NCI-H1048 (cell line): ENCODE data around the gene KRT77.
"Not testable (repeated sequence)": the region's sequence is repeated elsewhere in the genome, so short reads cannot be mapped to it uniquely, and the experiment has no call there.

Experiments used
- DNase-seq: peaks from one replicate; lab custom pipeline; 2025; lab: John Stamatoyannopoulos, UW

Gene KRT77

DNA sequence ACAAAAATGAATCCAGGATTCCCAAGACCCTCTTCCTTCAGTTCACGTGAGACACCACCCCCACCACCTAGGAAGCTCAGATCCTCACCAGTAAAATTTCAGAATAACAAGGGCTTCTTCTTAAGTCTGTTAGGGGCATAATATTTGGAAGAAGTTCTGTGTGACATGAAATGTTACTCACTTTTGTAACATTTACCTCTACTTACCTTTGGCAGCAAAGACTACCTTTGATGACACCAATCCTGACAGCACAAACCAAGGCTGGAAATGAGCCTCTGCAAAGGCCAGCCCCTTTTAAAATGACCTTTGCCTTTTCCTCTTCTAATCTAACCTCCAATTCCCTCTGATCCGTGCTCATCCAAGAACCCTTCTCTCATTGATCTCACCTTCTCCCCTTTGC is 19.4 kb upstream of the KRT77 start:
- DNase-seq, result no peak

DNA sequence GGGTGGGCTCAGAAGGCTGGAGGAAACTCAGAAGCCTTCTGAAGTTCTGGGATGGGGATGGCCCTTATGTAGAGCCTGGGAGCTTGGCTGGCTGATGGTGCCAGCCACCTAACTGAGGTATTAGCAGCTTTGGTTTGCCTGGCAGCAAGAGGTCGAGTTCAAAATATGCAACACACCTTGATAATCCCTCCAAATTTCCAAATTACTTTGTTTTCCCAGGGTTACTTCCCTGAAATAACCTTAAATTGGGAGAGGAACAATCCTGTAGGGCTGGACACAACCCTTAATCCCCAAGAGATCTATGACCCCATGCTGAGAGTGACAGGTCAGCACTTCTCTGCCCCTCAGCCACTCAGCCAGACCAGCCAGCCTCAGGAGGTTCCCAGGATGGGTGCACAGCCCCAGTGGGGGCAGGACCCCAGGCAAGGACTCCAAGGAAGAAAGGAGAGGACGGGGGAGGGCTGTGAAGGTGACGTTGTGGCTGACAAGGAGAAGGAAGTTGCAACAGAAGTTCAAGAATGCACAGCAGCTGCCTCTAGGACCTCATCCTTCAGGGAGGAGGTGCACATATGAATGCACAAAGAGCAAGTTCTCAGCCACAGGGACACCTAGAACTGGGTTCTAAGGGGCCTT is 18.6 kb upstream of the KRT77 start:
- DNase-seq, result no peak

GRCh38 chr12:52720365-52720886 is 17.1 kb upstream of the KRT77 start:
- no peak for DNase-seq

GRCh38 chr12:52716061-52716460 is 12.7 kb upstream of the KRT77 start:
- DNase-seq, result no peak

- no peak for DNase-seq
Observed at GRCh38 chr12:52715416-52715815, 12.1 kb upstream of the KRT77 start.

DNA sequence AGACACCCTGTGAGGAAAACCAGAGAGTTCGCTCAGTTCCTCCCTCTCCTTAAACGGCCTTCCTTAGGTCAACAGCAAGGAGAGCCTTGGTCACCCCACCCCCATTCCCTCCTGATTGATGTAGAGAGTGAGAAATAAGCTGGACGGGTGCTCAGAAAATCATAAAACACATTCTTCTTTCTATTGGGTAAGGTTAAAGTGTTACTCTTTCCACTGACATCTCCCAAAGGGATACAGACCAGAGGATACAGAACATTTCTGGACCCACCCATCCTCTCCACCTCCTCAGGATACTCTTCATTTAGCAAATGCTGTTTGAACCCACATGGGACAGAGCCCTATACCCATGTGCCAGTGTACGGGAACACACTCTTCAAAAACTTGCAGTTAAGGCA is 11.6 kb upstream of the KRT77 start:
- no peak for DNase-seq

- no peak for DNase-seq
Observed at GRCh38 chr12:52713960-52714886, 10.9 kb upstream of the KRT77 start.

GRCh38 chr12:52712122-52712521 is 8.8 kb upstream of the KRT77 start:
- not testable (repeated sequence) for DNase-seq

DNA sequence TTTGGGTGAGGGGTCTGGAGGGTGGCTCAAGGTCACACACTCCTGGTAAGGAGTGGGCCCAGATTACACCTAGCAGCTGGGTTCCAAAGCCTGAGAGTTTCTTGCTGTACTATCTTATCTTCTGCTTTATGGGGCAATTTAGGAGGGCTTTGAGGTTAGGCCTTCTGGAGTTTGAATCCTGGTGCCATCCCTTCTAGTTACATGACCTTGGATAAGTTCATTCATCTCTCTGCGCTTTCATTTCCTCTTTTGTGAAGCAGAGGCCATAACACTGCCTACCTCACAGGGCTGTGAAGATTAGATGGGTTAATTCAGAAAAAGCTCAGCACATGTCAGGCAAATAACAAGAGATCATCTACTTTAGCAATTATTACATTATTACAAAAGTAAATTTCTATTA is 7.4 kb upstream of the KRT77 start:
- no peak for DNase-seq

DNA sequence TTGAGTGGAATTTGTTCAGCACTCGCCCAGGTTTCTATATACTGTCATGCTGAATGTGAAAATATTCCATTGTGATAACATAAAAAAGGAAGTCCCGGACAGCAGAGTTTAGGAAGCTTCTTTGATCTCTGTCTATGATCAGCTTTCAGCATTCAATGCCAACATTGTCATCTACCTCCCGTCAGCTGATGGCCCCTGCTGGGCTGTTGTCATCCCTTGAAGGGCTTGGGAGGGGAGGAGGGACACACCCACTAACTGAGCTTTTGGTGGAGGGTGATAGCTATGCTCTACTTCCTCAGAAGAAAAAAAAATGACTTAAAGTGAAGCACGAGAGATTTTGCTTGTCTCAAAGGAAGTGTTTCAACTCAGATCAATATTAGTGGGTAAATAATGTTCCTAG is 4.7 kb upstream of the KRT77 start:
- no peak for DNase-seq

DNA sequence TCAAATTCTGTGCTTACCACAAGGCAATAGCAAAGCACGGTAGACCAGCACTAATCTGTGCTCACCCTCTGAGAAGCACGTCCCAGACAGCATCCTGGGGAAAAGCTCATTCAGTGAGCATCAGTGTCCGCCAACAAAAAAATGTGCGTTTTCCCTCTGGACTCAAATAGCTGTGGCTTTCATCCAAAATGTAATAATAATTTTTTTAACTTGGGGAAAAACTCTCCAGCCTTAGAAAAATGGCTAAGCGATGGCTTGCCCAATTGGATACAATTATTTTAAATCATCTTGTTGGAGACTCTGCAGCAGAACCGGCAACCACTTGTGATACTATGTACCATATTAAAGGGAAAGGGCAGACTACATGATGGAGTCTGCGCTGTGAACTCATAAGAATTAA is 1.1 kb upstream of the KRT77 start:
- no peak for DNase-seq

GRCh38 chr12:52703878-52704277 is 554 bp upstream of the KRT77 start:
- DNase-seq, result no peak

- DNase-seq, result no peak
Observed at GRCh38 chr12:52702338-52702737, 986 bp downstream of the KRT77 start.

- DNase-seq, result no peak
Observed at GRCh38 chr12:52701281-52701680, 2.0 kb downstream of the KRT77 start.

- no peak for DNase-seq
Observed at GRCh38 chr12:52699960-52700359, 3.4 kb downstream of the KRT77 start.

DNA sequence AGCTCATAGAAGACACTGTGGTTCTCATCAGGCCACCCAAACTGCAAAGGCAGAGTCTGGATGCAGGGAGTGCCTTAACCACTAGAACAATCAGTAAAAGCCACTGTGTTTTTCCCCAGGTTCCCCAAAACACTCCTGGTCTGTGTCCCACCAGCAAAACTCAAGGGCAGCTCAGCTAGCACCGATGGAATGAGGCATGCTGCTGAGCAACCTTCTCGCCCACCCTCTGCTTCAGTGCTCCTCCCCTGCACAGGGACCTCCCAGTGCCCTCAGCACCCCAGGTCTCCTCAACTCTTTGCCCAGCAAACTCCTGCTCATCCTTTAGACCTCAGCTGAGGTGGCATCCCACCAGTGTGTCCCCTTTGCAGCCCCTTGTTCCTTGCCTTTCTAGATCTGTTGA is 4.0 kb downstream of the KRT77 start:
- DNase-seq, result no peak

GRCh38 chr12:52698651-52699340 is 4.5 kb downstream of the KRT77 start:
- no peak for DNase-seq

GRCh38 chr12:52697058-52697582 is 6.2 kb downstream of the KRT77 start:
- DNase-seq, result no peak

- DNase-seq, result no peak
Observed at GRCh38 chr12:52696588-52696987, 6.7 kb downstream of the KRT77 start.

GRCh38 chr12:52695039-52695438 is 8.3 kb downstream of the KRT77 start:
- no peak for DNase-seq

DNA sequence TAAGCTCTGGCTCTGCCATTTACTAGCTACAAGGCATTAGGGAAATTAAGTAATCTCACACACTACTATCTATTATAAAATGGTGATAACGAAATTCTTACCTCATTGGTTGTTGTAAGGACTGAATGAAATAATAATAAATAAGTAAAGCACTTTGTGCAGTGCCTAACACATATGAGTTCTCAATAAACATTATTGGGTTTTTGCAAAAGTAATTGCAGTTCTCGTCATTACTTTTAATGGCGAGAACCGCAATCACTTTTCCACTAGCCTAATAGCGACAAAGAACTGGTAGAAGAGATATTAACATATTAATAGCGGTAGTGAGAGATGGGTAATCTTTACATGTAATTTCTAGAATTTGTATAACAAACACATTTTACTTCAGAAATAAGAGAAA is 9.2 kb downstream of the KRT77 start:
- no peak for DNase-seq

DNA sequence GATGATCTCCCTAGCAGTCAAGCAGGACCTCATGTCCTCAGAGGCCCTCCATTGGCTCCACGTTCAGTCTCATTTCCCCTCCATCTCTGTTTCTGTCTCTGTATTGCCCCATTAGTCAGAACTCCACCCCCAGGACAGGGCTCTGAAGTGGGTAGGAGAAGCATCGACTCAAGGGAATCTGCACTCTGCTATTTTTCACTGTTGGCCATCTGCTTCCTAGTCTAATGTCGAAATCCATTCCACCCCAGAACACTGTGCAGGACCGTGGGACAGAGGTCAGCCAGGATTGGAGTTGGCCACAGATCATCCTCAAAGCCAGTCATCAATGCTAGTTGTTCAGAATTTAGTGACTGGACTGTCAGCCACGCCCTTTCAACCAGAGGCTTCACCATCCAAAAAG is 10.1 kb downstream of the KRT77 start:
- no peak for DNase-seq
